Esophagus squamous epithelium (tissue), 4 donors: ENCODE data around the gene CACNG4.

Experiments used
- CTCF ChIP-seq, 6 experiments: fragments of 450-650 bp in 4 of 6; fragments of 200-600 bp in 2 of 6; sonication (generic) in 2 of 6; IDR thresholded peaks; one replicate each; pipeline ENCODE4 v1.5.1; 2016 to 2019; ENCODE audit warnings: antibody characterized with exemption in 6 of 6, mild to moderate bottlenecking in 4 of 6, moderate library complexity in 4 of 6
- POLR2A ChIP-seq, 4 donors: fragments of 450-650 bp; IDR thresholded peaks; one replicate each; pipeline ENCODE4 v1.6.1; 2017; ENCODE audit warnings: antibody characterized with exemption in 4 of 4, mild to moderate bottlenecking in 4 of 4, moderate library complexity in 3 of 4

- TF ChIP-seq CTCF (IDR thresholded peaks at IDR 0.05) (no peak), POLR2A (IDR thresholded peaks at IDR 0.05) (no peak)
These were observed 49.4 kb downstream of the CACNG4 start for GRCh38 chr17:67013891-67014290.
